PFSK-1 (cell line): Measurements from ENCODE around the gene MTMR2.

Experiments used
- POLR2AphosphoS5 ChIP-seq: IDR thresholded peaks from 2 replicates; pipeline ENCODE4 v1.6.1; 2012; ENCODE audit warnings: low read depth, mild to moderate bottlenecking, control low read depth, low read length, moderate library complexity
- SIN3A ChIP-seq: IDR thresholded peaks from 2 replicates; pipeline ENCODE4 v1.6.1; 2012; ENCODE audit warnings: mild to moderate bottlenecking, low read length, moderate library complexity, borderline replicate concordance; ENCODE audit not compliant: insufficient read depth
- TF ChIP-seq, protein P1 (sequence below), 2 experiments: IDR thresholded peaks; 2 replicates each; pipeline versions ENCODE4 v1.6.1 to v1.8.0; 2011 to 2012; ENCODE audit warnings: low read depth in 2 of 2, low read length in 2 of 2, control low read depth in 1 of 2, inconsistent platforms in 1 of 2, mild to moderate bottlenecking in 1 of 2, moderate library complexity in 1 of 2; ENCODE audit not compliant: insufficient read depth in 1 of 2

DNA sequence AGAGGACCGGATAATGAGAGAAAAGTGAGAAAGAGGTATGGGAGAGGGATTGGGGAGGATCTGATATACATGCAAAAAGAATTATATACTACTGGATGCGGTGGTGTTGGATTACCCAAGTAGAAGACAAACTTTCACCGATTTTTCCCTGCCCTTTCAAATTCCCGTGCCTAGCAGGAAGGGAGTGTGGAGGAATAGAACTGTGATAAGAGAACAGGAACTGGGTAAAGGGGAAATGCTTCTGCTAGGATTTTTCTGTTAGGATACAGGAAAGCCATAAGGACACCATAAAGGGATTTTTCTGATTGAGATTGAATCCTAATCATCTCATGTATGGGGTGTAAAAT is 480 bp upstream of the MTMR2 start:
- TF ChIP-seq, protein P1, sequence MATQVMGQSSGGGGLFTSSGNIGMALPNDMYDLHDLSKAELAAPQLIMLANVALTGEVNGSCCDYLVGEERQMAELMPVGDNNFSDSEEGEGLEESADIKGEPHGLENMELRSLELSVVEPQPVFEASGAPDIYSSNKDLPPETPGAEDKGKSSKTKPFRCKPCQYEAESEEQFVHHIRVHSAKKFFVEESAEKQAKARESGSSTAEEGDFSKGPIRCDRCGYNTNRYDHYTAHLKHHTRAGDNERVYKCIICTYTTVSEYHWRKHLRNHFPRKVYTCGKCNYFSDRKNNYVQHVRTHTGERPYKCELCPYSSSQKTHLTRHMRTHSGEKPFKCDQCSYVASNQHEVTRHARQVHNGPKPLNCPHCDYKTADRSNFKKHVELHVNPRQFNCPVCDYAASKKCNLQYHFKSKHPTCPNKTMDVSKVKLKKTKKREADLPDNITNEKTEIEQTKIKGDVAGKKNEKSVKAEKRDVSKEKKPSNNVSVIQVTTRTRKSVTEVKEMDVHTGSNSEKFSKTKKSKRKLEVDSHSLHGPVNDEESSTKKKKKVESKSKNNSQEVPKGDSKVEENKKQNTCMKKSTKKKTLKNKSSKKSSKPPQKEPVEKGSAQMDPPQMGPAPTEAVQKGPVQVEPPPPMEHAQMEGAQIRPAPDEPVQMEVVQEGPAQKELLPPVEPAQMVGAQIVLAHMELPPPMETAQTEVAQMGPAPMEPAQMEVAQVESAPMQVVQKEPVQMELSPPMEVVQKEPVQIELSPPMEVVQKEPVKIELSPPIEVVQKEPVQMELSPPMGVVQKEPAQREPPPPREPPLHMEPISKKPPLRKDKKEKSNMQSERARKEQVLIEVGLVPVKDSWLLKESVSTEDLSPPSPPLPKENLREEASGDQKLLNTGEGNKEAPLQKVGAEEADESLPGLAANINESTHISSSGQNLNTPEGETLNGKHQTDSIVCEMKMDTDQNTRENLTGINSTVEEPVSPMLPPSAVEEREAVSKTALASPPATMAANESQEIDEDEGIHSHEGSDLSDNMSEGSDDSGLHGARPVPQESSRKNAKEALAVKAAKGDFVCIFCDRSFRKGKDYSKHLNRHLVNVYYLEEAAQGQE (IDR thresholded peaks at IDR 0.05; ENCODE audit: insufficient read depth in 1 of 2, low read depth in 2 of 2, low read length in 2 of 2) = no peak
- TF ChIP-seq SIN3A (no peak), POLR2AphosphoS5 (no peak)
